ENCODE data around the gene DNAH17. TPM values are rescaled to one million over a fixed set of nuclear protein-coding genes. Genes with fewer than 3 reads are reported as not detected.

Gene DNAH17
- total RNA-seq, 1 experiment from 2014 or later: 0.11 TPM

DNA sequence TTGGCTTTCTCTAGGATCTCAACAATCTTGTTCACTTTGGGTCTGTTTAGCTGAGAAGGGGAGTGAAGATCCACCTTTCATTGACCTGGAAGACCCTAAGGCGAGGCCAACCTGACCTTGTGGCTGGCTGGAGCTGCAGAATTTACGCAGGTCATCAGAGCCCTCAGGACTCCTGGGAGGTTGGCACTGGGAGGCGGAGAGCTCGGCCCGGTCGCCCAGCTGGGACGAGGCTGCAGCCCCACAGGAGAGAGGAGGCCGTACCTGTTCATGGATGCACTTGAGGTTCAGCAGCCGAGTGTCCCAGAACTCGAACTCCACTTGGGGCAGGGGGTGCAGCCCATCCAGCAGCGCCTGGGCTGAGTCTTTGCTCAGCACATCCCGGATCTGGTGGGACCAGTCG, 5.9 kb downstream of the DNAH17 start:
- ChIA-PET POLR2A (ENCODE audit: low non-redundant PET) (no interaction called here), CTCF (no interaction called here)
- Histone ChIP-seq H3K36me3 (ENCODE audit: insufficient read depth, low read length, poor library complexity, severe bottlenecking) (no peaks in the 10 kb centered on the region), H3K27ac (ENCODE audit: low read depth, low read length, poor library complexity, severe bottlenecking) (no peak overlapping the region), H3K9me3 (ENCODE audit: low read depth, low read length, poor library complexity, severe bottlenecking) (no peaks in the 10 kb centered on the region), H3K27me3 (replicated peaks; ENCODE audit: insufficient read depth, low read depth, low read length, poor library complexity) (no peaks in the 10 kb centered on the region), H3K4me3 (ENCODE audit: low read depth, low read length, poor library complexity, severe bottlenecking) (no peak overlapping the region), H3K4me1 (ENCODE audit: insufficient read depth, low read length, poor library complexity, severe bottlenecking) (no peaks in the 10 kb centered on the region)
- intact Hi-C loops (cut with micrococcal nuclease; ENCODE audit: unreplicated experiment): no loop called here
- no peak for DNase-seq (ENCODE audit: low spot score)
- TF ChIP-seq EZH2 (IDR thresholded peaks at IDR 0.05; ENCODE audit: borderline replicate concordance, low read depth, low read length, poor library complexity, severe bottlenecking): no peak
- TF ChIP-seq, protein P1, sequence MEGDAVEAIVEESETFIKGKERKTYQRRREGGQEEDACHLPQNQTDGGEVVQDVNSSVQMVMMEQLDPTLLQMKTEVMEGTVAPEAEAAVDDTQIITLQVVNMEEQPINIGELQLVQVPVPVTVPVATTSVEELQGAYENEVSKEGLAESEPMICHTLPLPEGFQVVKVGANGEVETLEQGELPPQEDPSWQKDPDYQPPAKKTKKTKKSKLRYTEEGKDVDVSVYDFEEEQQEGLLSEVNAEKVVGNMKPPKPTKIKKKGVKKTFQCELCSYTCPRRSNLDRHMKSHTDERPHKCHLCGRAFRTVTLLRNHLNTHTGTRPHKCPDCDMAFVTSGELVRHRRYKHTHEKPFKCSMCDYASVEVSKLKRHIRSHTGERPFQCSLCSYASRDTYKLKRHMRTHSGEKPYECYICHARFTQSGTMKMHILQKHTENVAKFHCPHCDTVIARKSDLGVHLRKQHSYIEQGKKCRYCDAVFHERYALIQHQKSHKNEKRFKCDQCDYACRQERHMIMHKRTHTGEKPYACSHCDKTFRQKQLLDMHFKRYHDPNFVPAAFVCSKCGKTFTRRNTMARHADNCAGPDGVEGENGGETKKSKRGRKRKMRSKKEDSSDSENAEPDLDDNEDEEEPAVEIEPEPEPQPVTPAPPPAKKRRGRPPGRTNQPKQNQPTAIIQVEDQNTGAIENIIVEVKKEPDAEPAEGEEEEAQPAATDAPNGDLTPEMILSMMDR (conservative IDR thresholded peaks at IDR 0.05; ENCODE audit: low read depth, low read length): no peak
- BruUV-seq (replicated peaks): no TSS peak

DNA sequence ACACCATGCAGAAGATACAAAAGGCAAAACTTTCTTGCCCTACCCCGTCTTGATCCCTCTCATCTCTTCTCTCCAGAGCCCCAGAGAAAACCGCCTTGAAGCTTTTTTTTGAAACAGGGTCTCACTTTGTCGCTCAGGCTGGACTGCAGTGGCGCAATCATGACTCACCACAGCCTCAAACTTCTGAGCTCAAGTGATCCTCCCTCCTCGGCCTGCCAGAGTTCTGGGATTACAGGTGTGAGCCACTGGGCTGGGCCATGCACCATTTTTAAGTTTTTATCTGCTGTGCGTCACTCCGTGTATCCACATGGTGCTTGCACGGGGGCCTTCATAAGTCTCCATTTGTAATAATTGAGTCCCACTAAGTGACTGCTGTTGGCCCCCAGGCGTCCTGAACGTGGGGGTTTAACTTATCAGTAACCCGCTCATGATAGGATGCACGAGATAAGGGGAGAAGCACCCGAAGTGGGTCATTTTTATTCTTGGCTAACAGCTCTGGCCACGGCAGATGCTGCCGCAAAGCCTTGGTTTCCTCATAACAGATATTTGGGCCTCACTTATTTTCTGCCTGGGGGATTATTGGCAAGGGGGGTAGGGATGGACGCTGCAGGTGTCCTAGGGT, 8.6 kb downstream of the DNAH17 start:
- Histone ChIP-seq H3K9me3 (ENCODE audit: low read depth, low read length, poor library complexity, severe bottlenecking) (no peaks in the 10 kb centered on the region), H3K27me3 (replicated peaks; ENCODE audit: insufficient read depth, low read depth, low read length, poor library complexity) (no peaks in the 10 kb centered on the region), H3K4me3 (ENCODE audit: low read depth, low read length, poor library complexity, severe bottlenecking) (no peak overlapping the region), H3K27ac (ENCODE audit: low read depth, low read length, poor library complexity, severe bottlenecking) (no peak overlapping the region), H3K4me1 (ENCODE audit: insufficient read depth, low read length, poor library complexity, severe bottlenecking) (no peaks in the 10 kb centered on the region), H3K36me3 (ENCODE audit: insufficient read depth, low read length, poor library complexity, severe bottlenecking) (no peaks in the 10 kb centered on the region)
- DNase-seq (ENCODE audit: low spot score): no peak
- ChIA-PET POLR2A (ENCODE audit: low non-redundant PET) (interaction anchor here (0.5 kb wide), 1 partner anchor 198 kb away, joined by 5 read pairs; no protein-coding TSS in a partner anchor), CTCF (no interaction called here)
- no TSS peak for BruUV-seq (replicated peaks)
- TF ChIP-seq, protein P1 (conservative IDR thresholded peaks at IDR 0.05; ENCODE audit: low read depth, low read length): no peak
- TF ChIP-seq EZH2 (IDR thresholded peaks at IDR 0.05; ENCODE audit: borderline replicate concordance, low read depth, low read length, poor library complexity, severe bottlenecking): no peak
- intact Hi-C loops (cut with micrococcal nuclease; ENCODE audit: unreplicated experiment): no loop called here

DNA sequence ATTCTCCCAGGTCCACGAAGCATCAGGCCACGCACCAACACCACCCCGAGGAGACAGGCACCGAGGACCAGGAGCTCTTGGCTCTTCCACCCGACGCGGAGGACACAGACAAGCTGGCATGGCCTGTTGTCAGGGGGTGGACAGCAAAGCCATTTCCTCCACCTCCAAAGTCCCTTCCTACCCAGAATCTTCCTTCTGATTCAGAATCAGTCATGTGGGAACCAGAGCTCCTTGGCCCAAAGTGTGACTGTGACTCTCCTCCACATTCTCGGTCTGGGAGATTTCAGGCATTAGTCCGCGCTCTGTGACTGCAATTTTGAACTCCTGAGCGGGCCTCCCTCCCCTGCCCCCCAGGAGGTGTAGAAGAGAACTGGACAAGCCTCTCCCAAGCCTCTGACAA, 9.2 kb downstream of the DNAH17 start:
- H3K27ac ChIP-seq (ENCODE audit: low read depth, low read length, poor library complexity, severe bottlenecking): no peak overlapping the region
- H3K36me3 ChIP-seq (ENCODE audit: insufficient read depth, low read length, poor library complexity, severe bottlenecking): no peaks in the 10 kb centered on the region
- no peaks in the 10 kb centered on the region for H3K4me1 ChIP-seq (ENCODE audit: insufficient read depth, low read length, poor library complexity, severe bottlenecking)
- no peak overlapping the region for H3K4me3 ChIP-seq (ENCODE audit: low read depth, low read length, poor library complexity, severe bottlenecking)
- no peak for TF ChIP-seq EZH2 (IDR thresholded peaks at IDR 0.05; ENCODE audit: borderline replicate concordance, low read depth, low read length, poor library complexity, severe bottlenecking)
- TF ChIP-seq, protein P1 (conservative IDR thresholded peaks at IDR 0.05; ENCODE audit: low read depth, low read length): no peak
- no peaks in the 10 kb centered on the region for H3K27me3 ChIP-seq (replicated peaks; ENCODE audit: insufficient read depth, low read depth, low read length, poor library complexity)
- POLR2A ChIA-PET (ENCODE audit: low non-redundant PET): no interaction called here
- no TSS peak for BruUV-seq (replicated peaks)
- intact Hi-C loops (cut with micrococcal nuclease; ENCODE audit: unreplicated experiment): no loop called here
- CTCF ChIA-PET: no interaction called here
- no peaks in the 10 kb centered on the region for H3K9me3 ChIP-seq (ENCODE audit: low read depth, low read length, poor library complexity, severe bottlenecking)
- DNase-seq (ENCODE audit: low spot score): no peak
